Measurements from ENCODE around the gene SCAPER.
"Not testable (repeated sequence)": the region's sequence is repeated elsewhere in the genome, so short reads cannot be mapped to it uniquely, and the experiment has no call there.

The SCAPER gene

DNA sequence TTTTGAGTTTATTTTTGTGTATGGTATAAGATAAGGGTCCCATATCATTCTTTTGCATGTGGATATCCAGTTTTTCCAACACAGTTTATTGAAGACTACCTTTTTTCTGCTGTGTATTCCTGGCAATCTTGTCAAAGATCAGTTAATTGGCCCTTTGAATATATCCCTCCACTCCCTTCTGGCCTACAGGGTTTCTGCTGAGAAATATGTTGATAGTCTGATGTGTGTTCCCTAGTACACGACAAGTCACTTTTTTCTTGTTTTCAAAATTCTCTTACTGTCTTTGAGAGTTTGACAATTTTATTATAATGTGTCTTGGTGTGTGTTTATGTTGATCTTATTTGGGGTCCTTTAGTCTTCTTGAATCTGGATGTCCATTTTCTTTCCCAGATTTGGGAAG, 439.4 kb downstream of the SCAPER start:
- DNase-seq: no peak

DNA sequence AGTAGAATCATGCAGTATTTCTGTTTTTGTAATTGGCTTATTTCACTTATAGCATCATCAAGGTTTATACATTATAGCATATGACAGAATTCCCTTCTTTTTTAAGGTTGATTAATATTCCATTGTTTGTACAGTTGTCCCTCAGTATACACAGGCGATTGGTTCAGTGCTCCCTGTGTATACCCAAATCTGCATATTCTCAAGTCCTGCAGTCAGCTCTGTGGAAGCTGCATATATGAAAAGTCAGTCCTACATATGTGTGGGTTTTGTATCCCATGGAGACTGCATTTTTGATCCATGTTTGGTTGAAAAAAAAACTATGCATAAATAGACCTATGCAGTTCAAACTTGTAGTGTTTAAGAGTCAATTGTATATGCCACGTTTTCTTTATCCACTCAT, 440.9 kb downstream of the SCAPER start:
- DNase-seq: no peak

DNA sequence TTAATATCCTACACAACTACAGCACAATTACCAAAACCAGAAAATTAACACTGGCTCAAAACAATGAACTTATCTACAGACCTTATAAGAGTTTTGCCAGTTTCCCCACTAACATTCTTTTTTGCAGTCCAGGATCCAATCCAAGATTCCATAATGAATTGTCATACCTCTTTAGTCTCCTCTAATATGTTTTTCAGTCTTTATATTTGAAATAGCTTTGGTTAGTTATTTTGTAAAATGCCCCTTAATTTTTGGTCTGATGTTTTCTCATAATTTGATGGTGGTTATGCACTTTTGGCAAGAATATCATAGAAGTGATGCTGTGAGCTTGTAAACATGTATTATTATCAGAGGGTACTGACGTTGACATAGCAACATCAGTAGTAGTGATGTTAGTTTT, 444.3 kb downstream of the SCAPER start:
- no peak for DNase-seq

DNA sequence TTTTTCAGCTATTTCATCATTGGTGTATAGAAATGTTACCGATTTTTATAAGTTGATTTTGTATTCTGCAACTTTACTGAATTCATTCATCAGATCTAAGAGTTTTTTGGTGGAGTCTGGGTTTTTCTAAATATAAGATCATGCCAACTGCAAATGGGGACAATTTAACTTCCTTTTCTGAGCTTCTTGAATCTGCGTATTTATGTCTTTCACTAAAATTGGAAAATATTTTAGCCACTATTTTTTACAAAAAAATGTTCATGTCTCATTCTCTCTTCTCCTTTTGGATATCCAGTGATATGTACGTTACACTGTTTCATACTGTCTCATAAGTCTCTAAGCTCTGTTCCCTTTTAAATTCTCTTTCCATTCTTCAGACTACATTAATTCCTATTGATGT, 444.8 kb downstream of the SCAPER start:
- no peak for DNase-seq

DNA sequence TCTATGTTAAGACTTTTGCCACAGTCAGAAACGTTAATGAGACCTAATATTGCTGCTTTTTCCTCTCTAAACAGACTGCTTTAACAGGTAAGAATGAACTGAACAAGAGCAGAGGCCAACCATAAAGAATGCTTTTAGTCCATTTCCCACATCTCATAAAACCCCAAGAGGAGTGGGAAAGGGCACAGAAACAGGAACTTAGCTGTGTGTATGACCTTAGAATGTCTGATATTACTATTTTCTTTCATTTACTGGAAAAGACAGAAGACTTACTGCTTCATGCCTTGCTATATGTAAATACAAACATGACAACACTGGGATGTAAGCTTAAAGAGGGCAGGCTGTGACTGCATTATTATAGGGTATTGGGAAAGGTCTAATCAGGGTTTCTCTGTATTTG, 453.6 kb downstream of the SCAPER start:
- DNase-seq: no peak

DNA sequence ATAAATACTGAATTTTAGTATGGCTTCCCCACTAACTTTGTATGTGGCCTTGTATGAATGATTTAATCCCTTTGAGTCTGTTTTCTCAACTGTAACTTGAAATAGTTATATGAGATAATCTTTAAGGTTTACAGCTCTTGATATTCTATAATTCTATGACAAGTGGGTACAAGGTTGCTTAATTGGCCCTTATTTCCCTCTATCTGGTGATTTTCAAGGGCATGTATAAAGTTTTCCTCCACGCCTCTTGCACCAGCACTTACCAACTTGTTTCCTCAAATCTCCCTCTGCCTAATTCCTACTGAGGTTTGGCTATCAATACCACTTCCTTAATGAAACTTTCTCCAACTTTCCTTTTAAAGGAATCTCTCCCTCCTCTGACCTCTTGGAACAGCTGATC, 455.7 kb downstream of the SCAPER start:
- no peak for DNase-seq

DNA sequence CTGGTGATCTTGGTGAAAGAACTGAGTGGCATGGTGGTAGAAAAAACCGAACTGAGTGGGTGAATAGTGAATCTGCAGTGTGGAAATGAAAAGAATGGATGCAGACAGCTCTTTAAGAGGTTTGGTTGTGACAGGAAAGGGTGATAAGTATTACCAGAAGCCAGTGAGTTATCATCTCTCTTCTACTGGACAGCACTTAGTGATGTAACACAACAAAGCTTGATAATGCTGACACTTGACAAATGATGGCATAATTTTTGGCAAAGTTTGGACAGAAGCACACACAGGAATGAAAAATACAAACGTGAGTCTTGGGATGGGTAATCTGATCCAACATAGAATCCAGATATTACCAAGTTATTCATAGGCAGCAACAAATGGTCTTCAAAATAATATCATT, 456.4 kb downstream of the SCAPER start:
- no peak for DNase-seq

DNA sequence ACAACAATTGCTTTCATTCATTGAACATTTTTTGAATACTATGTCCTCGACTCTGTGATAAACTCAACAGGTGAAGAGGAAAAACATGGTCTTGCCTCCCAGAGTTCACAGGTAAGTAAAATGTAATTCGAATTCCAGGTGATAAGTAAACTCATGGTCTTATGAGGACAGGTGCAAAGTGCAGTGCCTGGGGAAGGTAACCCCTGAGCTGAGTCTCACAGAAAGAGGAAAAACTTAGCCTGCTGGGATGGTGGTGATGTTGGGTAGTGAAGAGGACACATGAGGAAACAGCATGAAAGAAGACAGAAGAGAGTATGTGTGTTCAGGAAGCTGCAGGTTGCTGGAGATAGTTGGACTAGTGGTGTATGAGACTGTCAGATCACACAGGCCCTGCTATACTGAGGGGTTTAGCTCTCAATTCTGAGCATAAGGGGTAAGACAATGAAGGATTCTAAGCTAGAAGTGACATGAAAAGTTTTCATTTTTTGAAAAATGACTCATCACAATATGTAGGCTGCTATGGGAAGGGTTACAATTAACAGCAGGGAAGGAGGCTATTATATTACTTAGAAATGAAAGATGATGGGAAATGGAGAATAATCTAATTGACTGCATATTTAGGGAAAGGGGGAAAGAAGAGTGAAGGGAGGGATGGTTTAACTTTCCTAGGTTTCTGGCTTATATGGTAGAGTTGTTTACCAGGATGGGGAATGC, 457.3 kb downstream of the SCAPER start:
- DNase-seq: no peak

DNA sequence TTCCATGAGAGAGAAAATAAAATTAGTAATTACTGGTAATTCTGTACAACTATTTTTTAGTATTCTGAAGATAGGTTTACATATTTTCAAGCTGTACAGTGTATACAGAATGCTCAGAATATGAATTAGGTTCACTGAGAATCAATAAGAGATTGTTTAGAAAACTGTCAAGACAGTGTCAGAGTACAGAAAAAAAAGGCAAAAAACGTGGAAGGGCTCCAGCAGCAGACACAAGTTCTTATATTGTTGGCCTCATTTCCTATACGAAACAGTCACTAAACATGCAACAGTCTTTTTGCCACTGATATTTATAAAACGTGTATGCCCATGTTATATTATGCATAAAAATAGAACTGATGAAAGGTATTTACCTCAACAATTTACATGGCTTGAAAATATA, 464.7 kb downstream of the SCAPER start:
- DNase-seq: no peak

DNA sequence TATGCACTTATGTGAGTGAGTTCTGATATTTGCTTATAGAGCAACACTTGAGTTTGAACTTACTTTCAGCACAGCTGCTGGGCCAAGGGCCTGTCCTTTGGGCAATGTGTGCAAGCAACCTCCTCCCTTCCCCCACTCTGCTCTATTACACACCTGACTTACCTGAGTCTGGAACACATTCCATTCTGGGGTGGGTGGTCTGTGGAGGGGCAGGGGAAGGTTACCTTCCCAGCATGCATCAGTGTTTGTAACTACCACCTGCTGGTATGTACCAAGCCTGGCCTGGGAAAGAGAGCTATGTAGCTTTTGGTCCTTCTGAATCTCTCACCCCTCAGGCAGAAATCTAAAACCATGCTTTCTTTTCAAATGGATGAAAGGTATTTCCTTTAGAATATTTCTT, 465.6 kb downstream of the SCAPER start:
- no peak for DNase-seq

DNA sequence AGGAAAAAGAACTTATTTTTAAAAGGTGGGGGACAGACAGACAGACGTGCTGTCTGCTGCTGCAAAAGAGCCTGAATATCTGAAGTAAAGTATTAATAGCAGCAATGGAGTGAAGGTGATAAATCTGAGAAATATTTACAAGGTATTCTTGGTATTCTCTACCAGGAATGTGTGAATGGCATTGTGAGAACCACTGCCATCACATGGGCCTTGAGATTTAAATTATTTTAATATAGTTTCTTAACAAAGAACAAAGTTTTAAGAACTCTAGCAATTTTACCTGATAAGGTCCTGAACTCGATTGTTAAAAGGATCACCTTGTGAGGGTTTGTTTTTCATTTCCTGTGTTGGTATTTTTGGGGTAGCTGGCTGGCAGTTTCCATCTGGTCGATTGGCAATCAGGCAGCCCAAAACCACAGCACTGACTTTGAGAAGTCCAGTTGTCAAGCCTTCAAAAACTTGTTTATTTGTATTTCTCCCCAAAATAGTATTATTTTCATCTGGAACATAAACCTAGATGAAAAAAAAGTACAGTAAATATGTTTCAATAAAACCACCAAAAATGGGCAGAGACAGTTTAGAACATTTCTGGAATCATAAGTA, 471.2 kb downstream of the SCAPER start:
- no peak for DNase-seq

DNA sequence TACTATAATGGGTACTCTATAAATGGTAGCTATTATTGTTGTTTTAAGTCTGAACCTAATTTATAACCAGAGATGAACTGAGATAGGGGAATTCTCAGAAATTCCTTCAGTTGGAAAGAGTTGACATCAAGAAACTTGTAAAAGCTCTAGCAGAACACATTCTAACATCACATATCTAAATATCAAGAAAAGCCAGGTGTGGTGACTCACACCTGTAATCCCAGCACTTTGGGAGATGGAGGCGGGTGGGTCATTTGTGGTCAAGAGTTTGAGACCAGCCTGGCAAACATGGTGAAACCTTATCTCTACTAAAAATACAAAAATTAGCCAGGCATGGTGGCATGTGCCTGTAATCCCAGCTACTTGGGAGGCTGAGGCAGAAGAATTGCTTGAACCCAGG, 472.1 kb downstream of the SCAPER start:
- DNase-seq: not testable (repeated sequence)

DNA sequence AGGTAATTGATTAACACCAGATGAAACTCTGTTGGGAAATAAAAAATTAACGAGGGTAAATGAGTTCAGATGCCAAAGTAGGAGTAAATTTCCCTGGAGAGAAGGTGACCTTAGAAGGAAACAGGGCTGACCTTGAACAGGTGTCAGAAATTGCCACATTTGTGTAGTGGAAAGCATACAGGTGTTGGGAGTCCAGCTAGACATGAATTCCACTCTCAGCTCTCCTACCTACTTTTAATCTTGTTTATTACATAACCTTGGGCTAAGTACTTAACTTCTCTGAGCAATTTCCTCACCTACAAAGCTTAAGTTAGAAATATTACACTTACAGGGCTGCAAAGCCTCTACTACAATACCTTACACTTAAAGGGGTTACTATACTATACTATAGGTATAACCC, 472.5 kb downstream of the SCAPER start:
- no peak for DNase-seq

DNA sequence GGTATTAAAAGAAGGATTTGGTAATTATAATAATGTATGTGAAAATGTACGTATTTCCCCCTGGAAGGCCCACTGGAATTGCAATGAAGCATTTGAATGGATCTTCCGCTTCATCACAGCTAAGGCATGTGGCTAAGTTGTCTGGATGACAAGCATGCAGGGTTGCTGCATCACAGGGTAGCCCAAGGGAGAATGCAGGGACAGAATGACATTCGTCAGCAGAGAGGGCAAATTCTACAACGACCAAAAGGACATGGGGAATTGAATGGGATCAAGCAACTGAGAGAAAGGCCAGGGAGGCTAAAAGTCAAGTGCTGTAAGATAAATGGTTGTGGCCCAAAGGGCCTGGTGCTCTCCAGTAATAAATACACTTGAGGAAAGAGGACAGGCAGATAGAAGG, 473.2 kb downstream of the SCAPER start:
- no peak for DNase-seq

DNA sequence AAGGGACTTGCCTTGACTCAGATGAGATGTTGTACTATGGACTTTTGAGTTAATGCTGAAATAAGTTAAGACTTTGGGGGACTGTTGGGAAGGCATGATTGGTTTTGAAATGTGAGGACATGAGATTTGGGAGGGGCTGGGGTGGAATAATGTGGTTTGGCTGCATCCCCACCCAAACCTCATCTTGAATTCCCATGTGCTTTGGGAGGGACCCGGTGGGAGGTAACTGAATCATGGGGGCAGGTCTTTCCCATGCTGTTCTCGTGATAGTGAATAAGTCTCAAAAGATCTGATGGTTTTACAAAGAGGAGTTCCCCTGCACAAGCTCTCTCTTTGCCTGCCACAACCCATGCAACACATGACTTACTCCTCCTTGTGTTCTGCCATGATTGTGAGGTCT, 474.4 kb downstream of the SCAPER start:
- not testable (repeated sequence) for DNase-seq

DNA sequence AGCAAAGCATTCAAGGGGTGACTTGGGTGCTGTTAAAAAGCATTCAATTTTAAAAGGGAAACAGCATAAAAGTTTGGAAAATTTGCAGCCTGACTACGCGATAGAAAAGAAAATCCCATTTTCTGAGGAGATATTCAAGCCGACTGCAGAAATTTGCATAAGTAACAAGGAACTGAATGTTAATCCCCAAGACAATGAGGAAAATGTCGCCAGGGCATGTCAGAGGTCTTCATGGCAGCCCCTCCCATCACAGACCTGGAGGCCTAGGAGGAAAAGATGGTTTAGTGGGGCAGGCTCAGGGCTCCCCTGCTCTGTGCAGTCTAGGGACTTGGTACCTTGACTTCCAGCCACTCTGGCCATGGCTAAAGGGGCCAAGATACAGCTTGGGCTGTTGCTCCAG, 475.5 kb downstream of the SCAPER start:
- no peak for DNase-seq

DNA sequence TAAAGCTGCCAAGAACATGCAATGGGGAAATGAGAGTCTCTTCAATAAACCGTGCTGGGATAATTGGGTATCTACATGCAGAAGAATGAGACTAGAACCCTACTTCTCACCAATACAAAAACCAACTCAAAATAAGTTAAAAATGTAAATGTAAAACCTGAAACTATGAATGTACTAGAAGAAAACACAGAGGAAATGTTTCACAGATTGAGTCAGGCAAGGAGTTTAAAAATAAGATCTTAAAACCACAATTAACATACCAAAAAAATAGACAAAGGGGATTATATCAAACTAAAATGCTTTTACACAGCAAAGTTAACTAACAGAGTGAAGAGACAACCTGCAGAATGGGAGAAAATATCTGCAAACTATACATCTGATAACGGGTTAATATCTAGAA, 478.2 kb downstream of the SCAPER start:
- DNase-seq: no peak

DNA sequence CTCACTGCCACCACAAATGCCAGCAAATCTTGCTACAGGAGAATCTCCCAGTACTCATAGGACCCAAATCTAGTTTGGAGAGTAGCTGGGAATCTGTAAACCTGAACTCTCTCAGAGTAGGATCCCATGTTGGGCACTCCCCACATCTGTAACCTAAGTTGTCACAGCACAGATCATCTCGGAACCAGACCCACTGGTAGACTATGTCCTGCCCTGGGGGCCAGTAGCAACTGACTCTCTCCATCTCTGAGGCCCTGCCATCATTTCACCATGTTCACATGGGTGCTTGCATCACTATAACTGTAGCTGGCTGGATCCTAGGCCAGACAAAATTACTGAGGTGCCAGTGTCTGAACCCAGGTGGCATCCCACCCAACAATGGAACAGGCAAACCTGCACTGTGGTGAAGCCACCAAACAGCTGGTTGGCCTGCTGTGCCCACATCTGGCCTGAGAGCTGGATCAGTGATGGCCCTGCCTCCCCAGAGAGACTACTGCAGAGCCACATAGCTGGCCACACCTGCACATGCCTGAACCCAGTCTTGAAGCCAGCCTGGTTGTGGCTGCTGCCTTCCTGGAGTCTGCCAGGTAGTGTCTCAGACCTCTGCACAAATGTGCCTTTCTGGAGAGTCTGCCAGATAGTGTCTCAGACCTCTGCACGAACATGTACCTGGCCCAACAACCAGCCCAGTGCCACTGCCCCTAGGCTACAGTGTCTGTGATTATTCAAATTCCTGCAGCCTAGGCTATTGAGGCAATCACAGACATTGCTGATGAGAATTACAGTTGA, 486.6 kb downstream of the SCAPER start:
- DNase-seq: no peak

DNA sequence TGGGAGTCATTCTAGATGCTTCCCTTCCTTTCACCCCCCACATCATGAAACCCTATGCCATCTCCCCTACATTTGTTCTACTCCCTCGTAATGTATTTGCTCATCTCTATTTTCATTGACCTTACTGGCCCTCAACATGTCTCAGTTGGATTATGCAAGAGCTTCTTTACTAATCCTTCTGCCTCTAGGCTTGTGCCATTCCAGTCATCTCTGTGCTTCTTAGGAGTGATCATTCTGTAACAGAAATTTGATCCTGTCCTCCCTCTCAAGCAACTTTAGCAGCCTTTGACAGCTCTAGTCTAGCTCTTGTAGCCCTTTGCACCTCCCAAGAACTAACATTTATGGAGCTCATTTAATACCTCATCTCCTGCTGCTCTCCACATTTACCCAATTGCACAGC, 503.9 kb downstream of the SCAPER start:
- DNase-seq: no peak

DNA sequence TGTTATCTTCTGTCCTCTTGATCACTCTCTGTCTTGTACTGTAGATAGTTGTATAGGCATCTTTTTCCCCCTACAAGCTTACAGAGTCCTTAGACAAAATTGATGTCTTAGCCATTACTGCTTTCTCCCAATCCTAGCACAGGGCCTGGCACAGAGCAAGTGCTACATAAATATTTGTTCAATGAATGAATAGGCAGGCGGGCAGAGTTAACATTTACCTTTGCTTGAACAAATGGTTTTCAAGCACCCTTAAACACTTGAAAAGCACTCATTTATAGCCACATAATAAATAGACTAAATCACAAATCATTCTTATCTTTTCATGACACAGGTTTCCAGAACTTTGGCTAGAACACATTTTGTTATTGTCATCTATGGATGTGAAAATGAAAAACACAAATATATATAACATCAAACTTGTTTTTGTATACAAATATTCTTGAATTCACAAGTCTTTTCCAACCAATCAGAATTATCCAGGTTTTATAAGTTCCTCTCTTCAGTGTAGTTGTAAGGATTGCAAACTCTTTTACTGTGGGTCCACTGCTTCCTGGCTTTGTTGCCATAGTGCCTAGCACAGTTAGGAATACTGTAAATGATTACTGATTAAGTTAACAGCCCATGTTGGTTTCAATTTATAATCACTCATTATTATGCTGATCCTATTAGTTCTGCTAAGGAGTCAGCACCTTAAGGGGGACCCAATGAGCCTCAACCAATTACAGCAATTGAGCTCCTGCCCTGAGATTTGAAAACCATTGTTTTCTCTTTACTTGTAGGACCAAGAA, 506.6 kb downstream of the SCAPER start:
- no peak for DNase-seq

DNA sequence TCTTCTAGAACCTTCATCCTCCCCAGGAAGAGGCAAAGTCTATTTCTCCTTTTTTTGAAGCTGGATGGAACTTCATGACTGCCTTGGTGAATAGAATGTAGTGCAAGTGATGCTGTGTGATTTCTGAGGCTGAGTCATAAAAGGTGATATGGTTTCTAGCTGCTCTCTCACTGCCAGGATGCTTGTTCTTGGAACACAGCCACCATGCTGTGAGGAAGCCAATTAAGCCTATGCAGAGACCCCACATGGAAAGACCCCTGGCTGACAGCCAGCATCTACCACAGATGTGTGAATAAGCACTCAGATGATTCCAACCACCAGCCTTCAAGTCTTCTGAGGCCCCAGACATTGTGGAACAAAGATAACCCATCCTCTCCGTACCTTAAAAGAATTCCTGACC, 511.5 kb downstream of the SCAPER start:
- DNase-seq: no peak

DNA sequence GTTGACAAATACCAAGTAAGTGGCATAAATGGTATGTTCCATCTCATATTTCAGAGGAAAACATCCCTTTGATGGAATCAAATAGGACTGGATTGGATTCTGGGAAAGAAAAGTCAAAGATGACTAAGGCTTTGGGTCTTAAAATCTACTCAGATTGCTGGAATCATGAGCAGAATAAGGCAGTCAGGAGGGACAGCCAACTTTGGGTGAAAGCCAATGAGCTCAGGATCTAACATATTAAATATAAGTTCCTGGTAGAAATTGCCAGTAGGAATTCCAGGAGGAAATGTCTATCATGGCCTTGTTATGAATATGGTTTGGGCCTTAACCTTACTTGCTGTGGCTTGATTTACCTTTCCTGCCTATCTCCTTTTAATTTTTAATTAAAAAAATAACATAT, 513.3 kb downstream of the SCAPER start:
- DNase-seq: no peak

DNA sequence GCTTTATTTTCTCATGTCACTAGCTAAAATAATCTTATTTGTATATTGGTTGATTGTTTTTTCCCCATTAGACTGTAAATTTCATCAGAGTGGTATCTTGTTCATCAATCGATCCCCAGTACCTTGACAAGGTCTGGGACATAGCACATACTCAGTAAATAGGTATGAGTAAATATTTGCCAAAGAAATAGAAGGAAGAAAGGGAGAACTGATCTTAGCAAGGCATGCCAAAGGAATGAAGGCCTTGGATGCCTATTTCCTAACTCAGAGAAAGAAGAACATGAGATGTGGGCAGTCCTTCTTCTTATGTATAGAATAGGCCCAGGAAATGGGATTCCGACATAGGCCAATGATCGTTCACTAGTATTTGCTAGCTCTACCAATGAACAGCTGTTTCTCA, 513.8 kb downstream of the SCAPER start:
- no peak for DNase-seq

DNA sequence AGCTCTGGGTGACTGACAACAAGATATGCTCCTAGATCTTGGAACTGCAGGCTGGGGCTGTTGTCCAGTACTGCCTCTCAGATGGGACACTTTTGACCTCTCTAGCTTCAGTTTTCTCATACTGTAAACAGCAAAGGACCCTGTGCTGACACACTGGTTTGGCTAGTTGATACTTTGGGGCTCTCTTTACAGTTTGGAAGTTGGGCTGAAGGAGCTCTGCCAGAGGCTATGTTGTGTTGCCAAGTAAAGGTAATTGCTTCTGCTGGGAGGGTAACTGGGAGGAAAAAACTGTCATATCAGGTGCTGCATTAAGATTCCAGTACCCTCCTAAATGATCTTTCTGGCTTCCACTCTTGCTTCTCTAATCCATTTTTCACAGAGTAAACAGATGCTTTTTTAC, 514.6 kb downstream of the SCAPER start:
- DNase-seq: no peak
